ENCODE results near the gene APPL2.

DNA sequence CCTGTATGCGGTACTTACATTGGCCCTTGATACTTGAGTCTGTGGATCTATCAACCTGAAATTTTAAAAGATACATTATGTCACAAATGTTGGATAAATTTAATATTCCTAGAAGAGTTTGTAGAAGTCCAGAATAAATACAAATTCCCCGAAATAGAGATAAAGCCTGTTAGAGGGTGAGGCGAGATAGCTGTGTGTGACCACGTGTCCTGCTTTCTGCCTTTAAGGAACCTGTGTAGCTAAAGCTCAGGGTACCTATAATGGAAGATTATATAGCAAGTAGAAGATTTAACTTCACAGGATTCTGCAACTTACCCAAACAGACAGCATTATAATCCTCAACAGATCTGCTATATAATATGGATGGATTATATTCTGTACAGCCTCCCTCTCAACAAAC lies 58.8 kb downstream of the APPL2 start:
- TF ChIP-seq POLR2A (IDR thresholded peaks at IDR 0.05) = no peak
- TF ChIP-seq, protein P1, sequence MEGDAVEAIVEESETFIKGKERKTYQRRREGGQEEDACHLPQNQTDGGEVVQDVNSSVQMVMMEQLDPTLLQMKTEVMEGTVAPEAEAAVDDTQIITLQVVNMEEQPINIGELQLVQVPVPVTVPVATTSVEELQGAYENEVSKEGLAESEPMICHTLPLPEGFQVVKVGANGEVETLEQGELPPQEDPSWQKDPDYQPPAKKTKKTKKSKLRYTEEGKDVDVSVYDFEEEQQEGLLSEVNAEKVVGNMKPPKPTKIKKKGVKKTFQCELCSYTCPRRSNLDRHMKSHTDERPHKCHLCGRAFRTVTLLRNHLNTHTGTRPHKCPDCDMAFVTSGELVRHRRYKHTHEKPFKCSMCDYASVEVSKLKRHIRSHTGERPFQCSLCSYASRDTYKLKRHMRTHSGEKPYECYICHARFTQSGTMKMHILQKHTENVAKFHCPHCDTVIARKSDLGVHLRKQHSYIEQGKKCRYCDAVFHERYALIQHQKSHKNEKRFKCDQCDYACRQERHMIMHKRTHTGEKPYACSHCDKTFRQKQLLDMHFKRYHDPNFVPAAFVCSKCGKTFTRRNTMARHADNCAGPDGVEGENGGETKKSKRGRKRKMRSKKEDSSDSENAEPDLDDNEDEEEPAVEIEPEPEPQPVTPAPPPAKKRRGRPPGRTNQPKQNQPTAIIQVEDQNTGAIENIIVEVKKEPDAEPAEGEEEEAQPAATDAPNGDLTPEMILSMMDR (IDR thresholded peaks at IDR 0.05) = no peak

All from transverse colon (tissue), 3 donors.